A673 (cell line): Measurements from ENCODE around the gene DEFB112. TPM values are rescaled to one million over a fixed set of nuclear protein-coding genes. Genes with fewer than 3 reads are reported as not detected.

Experiments used
- BruUV-seq: library from RNA; stranded (reverse); fragments of 400-500 nt; replicated peaks from 2 replicates; lab custom pipeline; 2021; lab: Mats Ljungman, UMichigan
- CTCF ChIA-PET: fragments of 300-600 bp; sonication (Branson Sonifier 250); formaldehyde crosslinking; loops from one replicate; lab custom pipeline; 2022; ENCODE audit warnings: antibody characterized with exemption; lab: Charles Lee
- POLR2A ChIA-PET: fragments of 300-600 bp; sonication (Branson Sonifier 250); formaldehyde crosslinking; loops from one replicate; lab custom pipeline; 2022; ENCODE audit warnings: antibody characterized with exemption; ENCODE audit not compliant: low non-redundant PET; lab: Charles Lee
- DNase-seq: peaks from one replicate; pipeline ENCODE4 v3.0.0-alpha.2; 2015; ENCODE audit warnings: low spot score
- H3K27ac ChIP-seq: fragments of 200-600 bp; sonication (generic); 2 replicates; pipeline ENCODE4 v1.5.1; 2016; ENCODE audit warnings: mixed run types, low read depth, mild to moderate bottlenecking, mixed read lengths, antibody characterized with exemption, low read length; ENCODE audit not compliant: poor library complexity, severe bottlenecking
- H3K27me3 ChIP-seq: fragments of 200-600 bp; sonication (generic); replicated peaks from 2 replicates; pipeline ENCODE4 v1.6.1; 2017; ENCODE audit warnings: mixed run types, low read depth, mild to moderate bottlenecking, mixed read lengths, antibody characterized with exemption, low read length; ENCODE audit not compliant: insufficient read depth, poor library complexity
- H3K36me3 ChIP-seq: fragments of 200-600 bp; sonication (generic); 2 replicates; pipeline ENCODE4 v1.6.1; 2016; ENCODE audit warnings: mixed run types, mild to moderate bottlenecking, mixed read lengths, antibody characterized with exemption, low read length; ENCODE audit not compliant: insufficient read depth, poor library complexity, severe bottlenecking
- H3K4me1 ChIP-seq: fragments of 200-600 bp; sonication (generic); 2 replicates; pipeline ENCODE4 v1.6.1; 2017; ENCODE audit warnings: mixed run types, mild to moderate bottlenecking, mixed read lengths, antibody characterized with exemption, low read length; ENCODE audit not compliant: insufficient read depth, poor library complexity, severe bottlenecking
- H3K4me3 ChIP-seq: fragments of 200-600 bp; sonication (generic); 2 replicates; pipeline ENCODE4 v1.5.1; 2016; ENCODE audit warnings: low read depth, mixed run types, mild to moderate bottlenecking, mixed read lengths, low read length; ENCODE audit not compliant: poor library complexity, severe bottlenecking
- H3K9me3 ChIP-seq: fragments of 200-600 bp; sonication (generic); 2 replicates; pipeline ENCODE4 v1.6.1; 2016; ENCODE audit warnings: mixed run types, low read depth, mild to moderate bottlenecking, mixed read lengths, antibody characterized with exemption, low read length; ENCODE audit not compliant: poor library complexity, severe bottlenecking
- CTCF ChIP-seq: fragments of 300-800, 200-600 bp; sonication (generic); conservative IDR thresholded peaks from 2 replicates; pipeline ENCODE4 v1.5.1; 2017; ENCODE audit warnings: low read depth, mild to moderate bottlenecking, antibody characterized with exemption, low read length, moderate library complexity, mixed read lengths
- EZH2 ChIP-seq: fragments of 200-600 bp; sonication (generic); IDR thresholded peaks from 2 replicates; pipeline ENCODE4 v1.6.1; 2017; ENCODE audit warnings: borderline replicate concordance, low read depth, mild to moderate bottlenecking, mixed read lengths, antibody characterized with exemption, low read length; ENCODE audit not compliant: poor library complexity, severe bottlenecking
- intact Hi-C: fragments of 100-400 bp; cut with micrococcal nuclease; formaldehyde crosslinking; loops from one replicate; pipeline ENCODE4 v1.10.0; 2022; ENCODE audit not compliant: unreplicated experiment
- total RNA-seq: library from RNA; stranded (reverse); gene quantifications from 2 replicates; pipeline ENCODE4 v1.2.3, GENCODE V29; 2021

Gene DEFB112
- total RNA-seq, 1 experiment from 2014 or later, result not detected

GRCh38 chr6:50070101-50070500, 20.4 kb upstream of the DEFB112 start:
- Histone ChIP-seq H3K4me1 (no peaks in the 10 kb centered on the region), H3K27ac (no peak overlapping the region), H3K4me3 (no peak overlapping the region), H3K9me3 (no peaks in the 10 kb centered on the region), H3K36me3 (no peaks in the 10 kb centered on the region), H3K27me3 (no peaks in the 10 kb centered on the region)
- ChIA-PET POLR2A (no interaction called here), CTCF (no interaction called here)
- DNase-seq, result no peak
- BruUV-seq, result no TSS peak
- TF ChIP-seq CTCF, result no peak
- TF ChIP-seq EZH2, result no peak
- intact Hi-C loops, result no loop called here

GRCh38 chr6:50062051-50062450, 12.3 kb upstream of the DEFB112 start:
- H3K9me3 ChIP-seq, result no peaks in the 10 kb centered on the region
- CTCF ChIA-PET, result no interaction called here
- peak; percentile 26 for DNase-seq
- intact Hi-C loops, result no loop called here
- no peak overlapping the region for H3K27ac ChIP-seq
- H3K4me1 ChIP-seq, result no peaks in the 10 kb centered on the region
- POLR2A ChIA-PET, result interaction anchor here (0.6 kb wide), 1 partner anchor 75 kb away, joined by 3 read pairs; no protein-coding TSS in a partner anchor
- TF ChIP-seq CTCF (peak; percentile 68), EZH2 (no peak)
- H3K4me3 ChIP-seq, result no peak overlapping the region
- H3K27me3 ChIP-seq, result no peaks in the 10 kb centered on the region
- no TSS peak for BruUV-seq
- H3K36me3 ChIP-seq, result no peaks in the 10 kb centered on the region

- H3K27me3 ChIP-seq, result peaks cover 24% of the 10 kb centered on the region
- H3K4me3 ChIP-seq, result no peak overlapping the region
- intact Hi-C loops, result no loop called here
- H3K27ac ChIP-seq, result no peak overlapping the region
- BruUV-seq, result no TSS peak
- H3K9me3 ChIP-seq, result no peaks in the 10 kb centered on the region
- TF ChIP-seq CTCF (no peak), EZH2 (no peak)
- no peaks in the 10 kb centered on the region for H3K36me3 ChIP-seq
- DNase-seq, result no peak
- ChIA-PET POLR2A (no interaction called here), CTCF (no interaction called here)
- no peaks in the 10 kb centered on the region for H3K4me1 ChIP-seq
Measured at GRCh38 chr6:50056242-50056641, 6.5 kb upstream of the DEFB112 start.
